Fibroblast of villous mesenchyme (primary cell): Measurements from ENCODE around the gene FXYD3. TPM values are rescaled to one million over a fixed set of nuclear protein-coding genes. Genes with fewer than 3 reads are reported as not detected.

Experiments used
- DNase-seq: peaks from one replicate; pipeline ENCODE4 v3.0.0-alpha.2; 2010; ENCODE audit warnings: low read depth
- H3K4me3 ChIP-seq: 2 replicates; pipeline ENCODE4 v1.5.1; 2011; ENCODE audit warnings: low read depth, mild to moderate bottlenecking, low read length
- CTCF ChIP-seq: IDR thresholded peaks from 2 replicates; pipeline ENCODE4 v1.5.1; 2012; ENCODE audit warnings: low read depth, mild to moderate bottlenecking, low read length; ENCODE audit not compliant: insufficient read depth
- small RNA-seq: library from RNA; depleted of rRNA; stranded (forward); fragments of <200 nt; gene quantifications from one replicate; pipeline ENCODE3, GENCODE V24; 2012
- total RNA-seq: library from RNA; depleted of rRNA; stranded (reverse); fragments of >200 nt; gene quantifications from 2 replicates; pipeline ENCODE4 v1.2.3, GENCODE V29; 2012

The FXYD3 gene
- total RNA-seq, 1 donor, result not detected

GRCh38 chr19:35167251-35168119 lies 51.9 kb downstream of the FXYD3 start:
- no peak for TF ChIP-seq CTCF
- H3K4me3 ChIP-seq, result no peak overlapping the region
- no peak for DNase-seq

GRCh38 chr19:35168196-35168595 lies 52.6 kb downstream of the FXYD3 start:
- H3K4me3 ChIP-seq, result no peak overlapping the region
- no peak for TF ChIP-seq CTCF
- no peak for DNase-seq

DNA sequence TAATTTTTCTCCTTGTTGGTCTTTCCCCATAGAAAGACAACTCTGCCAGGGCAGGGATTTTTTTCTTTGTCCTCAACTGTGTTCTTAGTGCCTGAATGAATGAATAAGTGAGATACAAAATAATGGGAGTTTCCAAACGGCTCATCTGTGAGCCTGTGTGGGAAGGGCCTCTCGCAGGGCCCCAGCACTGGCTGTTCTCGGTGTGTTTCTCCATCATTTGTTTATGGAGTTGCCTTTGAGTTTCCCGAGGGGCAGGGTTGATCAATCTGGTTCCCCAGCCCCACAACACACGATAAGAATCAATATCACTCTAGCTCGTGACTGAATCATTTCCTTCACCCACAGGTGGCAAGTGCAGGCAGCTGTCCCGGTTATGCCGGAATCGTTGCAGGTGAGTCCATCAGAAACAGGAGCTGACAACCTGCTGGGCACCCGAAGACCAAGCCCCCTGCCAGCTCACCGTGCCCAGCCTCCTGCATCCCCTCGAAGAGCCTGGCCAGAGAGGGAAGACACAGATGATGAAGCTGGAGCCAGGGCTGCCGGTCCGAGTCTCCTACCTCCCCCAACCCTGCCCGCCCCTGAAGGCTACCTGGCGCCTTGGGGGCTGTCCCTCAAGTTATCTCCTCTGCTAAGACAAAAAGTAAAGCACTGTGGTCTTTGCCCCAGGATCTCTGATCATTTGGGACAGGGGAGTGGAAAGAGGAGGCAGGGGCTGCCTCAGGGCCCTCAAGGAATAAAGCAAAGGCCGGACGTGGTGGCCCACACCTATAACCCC lies 53.8 kb downstream of the FXYD3 start:
- DNase-seq, result no peak
- TF ChIP-seq CTCF, result no peak

DNA sequence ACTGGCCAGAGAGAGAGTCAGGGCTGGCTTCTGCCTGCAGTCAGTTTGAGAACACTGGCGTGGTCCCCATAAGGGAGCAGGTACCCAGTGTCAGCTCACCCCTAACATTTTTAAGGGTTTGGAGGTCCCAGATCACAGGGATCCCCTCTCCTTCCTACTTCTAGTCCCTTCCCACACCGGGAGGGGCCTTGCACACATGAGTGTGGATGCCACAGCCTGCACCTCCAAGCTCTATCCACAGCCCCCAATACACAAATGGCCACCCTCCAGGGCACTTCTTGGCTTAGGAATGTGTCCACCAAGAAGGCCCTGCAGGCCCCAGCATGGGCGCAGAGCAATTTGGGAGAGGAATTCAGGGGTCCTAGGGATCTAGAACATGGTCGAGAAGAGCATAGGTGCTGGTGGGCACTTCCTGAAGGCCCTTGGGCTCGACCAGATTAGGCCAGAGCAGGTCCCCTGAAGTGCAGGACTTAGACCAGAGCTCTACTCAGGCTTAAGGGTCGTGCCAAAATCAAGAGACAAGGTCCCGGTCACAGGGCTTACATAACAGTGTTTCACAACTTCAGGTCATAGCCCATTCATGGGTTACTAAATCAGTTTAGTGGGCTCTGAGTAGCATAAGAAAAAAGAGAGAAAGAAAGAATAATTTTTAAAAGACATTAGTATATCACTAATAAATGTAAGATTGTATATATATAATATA lies 54.9 kb downstream of the FXYD3 start:
- TF ChIP-seq CTCF, result no peak
- DNase-seq, result no peak
- H3K4me3 ChIP-seq, result no peak overlapping the region

More for the DNA sequence above, 53.8 kb downstream of the FXYD3 start:
- no peak overlapping the region for H3K4me3 ChIP-seq

DNA sequence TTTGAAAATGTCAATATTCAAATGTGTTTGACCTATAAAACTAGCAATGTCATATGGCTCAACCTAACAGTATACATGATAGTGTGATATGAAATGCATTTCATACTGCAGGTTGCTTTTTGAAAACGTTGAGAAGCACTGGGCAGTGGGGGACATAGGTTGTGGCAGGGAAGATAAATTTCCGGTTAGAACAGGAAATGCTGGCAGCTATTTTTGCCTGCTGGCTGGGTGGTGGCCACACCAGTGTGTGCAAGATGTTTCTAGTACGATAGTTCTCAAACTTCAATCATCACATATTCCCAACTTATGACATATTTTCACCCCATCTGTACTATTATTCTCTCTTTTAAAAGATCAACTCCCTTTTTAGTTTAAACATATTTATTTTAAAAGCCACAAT lies 56.1 kb downstream of the FXYD3 start:
- no peak overlapping the region for H3K4me3 ChIP-seq
- DNase-seq, result no peak
- no peak for TF ChIP-seq CTCF

Small RNAs within 50 kb of the gene (small RNA-seq; reads per million reads assigned to genes)
- gene AC020907.2, result not detected

Other genes starting within 250 kb of the FXYD3 start
- 3.2 and 3.9 TPM in 2 replicates for gene ZNF30, start 188.9 kb upstream of the FXYD3 start, total RNA-seq
- gene ZNF792, start 151.6 kb upstream of the FXYD3 start, total RNA-seq, result 5.8 and 6.5 TPM in 2 replicates
- gene GRAMD1A, start 115.5 kb upstream of the FXYD3 start, total RNA-seq, result 23.3 and 26.7 TPM in 2 replicates
- gene SCN1B, start 85.4 kb upstream of the FXYD3 start, total RNA-seq, result 2.6 and 3.2 TPM in 2 replicates
- gene HPN, start 74.1 kb upstream of the FXYD3 start, total RNA-seq, result not detected in 2 replicates
- not detected in 2 replicates for gene LGI4, start 19.2 kb downstream of the FXYD3 start, total RNA-seq
- 0.32 TPM in 1 of 2 replicates, not detected in the other for gene FXYD1, start 23.0 kb downstream of the FXYD3 start, total RNA-seq
- under 0.01 TPM in 1 of 2 replicates, not detected in the other for gene FXYD7, start 27.4 kb downstream of the FXYD3 start, total RNA-seq
- gene FXYD5, start 38.9 kb downstream of the FXYD3 start, total RNA-seq, result 20.3 and 24.5 TPM in 2 replicates
- gene FAM187B, start 112.9 kb downstream of the FXYD3 start, total RNA-seq, result not detected in 2 replicates
- gene LSR, start 133.2 kb downstream of the FXYD3 start, total RNA-seq, result 0.86 and 1.6 TPM in 2 replicates
- 50.1 and 58.3 TPM in 2 replicates for gene USF2, start 153.1 kb downstream of the FXYD3 start, total RNA-seq
- not detected in 2 replicates for gene HAMP, start 166.7 kb downstream of the FXYD3 start, total RNA-seq
- not detected in 2 replicates for gene MAG, start 176.3 kb downstream of the FXYD3 start, total RNA-seq
- gene CD22, start 213.4 kb downstream of the FXYD3 start, total RNA-seq, result 0.32 TPM in 1 of 2 replicates, not detected in the other
- not detected in 2 replicates for gene FFAR1, start 232.1 kb downstream of the FXYD3 start, total RNA-seq
- not detected in 2 replicates for gene FFAR3, start 242.6 kb downstream of the FXYD3 start, total RNA-seq